HG02870 (cell line): ENCODE results near the gene IZUMO3.
"Not testable (repeated sequence)": the region's sequence is repeated elsewhere in the genome, so short reads cannot be mapped to it uniquely, and the experiment has no call there.

Source experiments
- ATAC-seq: cut with Tn5 transposase; IDR thresholded peaks from one replicate; pipeline ENCODE4 v1.9.1; 2021; ENCODE audit warnings: mild to moderate bottlenecking, moderate library complexity; ENCODE audit not compliant: unreplicated experiment

IZUMO3 gene

GRCh38 chr9:24545847-24546522 is at the start of gene IZUMO3:
Gene IZUMO3, minus strand, starts transcription at chr9:24545897. Its CDS starts 248 bp downstream, at chr9:24545649.
- no peak for ATAC-seq

GRCh38 chr9:24594234-24594850 is 48.6 kb upstream of the IZUMO3 start:
- no peak for ATAC-seq

DNA sequence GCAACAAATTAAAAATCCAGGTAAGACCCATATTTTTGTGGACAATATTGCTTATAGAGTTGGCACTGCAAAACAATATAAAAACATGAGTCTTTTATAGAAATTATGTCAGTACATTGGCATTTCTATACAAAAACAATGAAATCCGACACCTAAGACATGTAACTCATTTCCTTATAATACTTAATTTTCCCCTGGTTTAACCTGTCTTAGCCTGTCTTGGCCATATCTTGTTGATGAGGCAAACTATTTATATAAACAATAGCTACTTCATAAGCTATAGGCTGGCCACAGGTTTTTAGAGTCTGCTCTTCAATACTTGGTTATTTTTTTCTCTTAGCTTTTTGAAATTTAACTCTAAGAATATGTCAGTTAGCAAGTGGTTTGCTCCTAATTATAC is 44.7 kb upstream of the IZUMO3 start:
- ATAC-seq, result no peak

DNA sequence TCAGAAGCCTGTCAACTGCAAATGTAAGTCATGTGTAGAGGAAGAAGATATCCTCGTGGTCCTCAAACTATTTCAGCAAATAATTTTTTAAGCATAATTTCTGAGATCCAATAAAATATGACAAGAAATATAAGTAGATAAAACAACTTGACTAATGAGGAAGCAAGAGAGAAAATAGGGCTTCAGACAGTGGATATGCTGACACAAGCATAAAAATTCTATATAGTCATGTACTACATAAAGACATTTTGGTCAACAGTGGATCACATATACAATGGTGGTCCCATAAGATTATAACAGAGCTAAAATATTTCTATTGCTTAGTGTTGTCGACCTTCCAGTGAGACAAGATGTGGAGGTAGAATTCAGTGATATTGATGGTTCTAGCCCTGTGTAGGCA is 42.2 kb upstream of the IZUMO3 start:
- ATAC-seq, result no peak

- no peak for ATAC-seq
Measured at GRCh38 chr9:24582146-24583126, 36.7 kb upstream of the IZUMO3 start.

- not testable (repeated sequence) for ATAC-seq
Measured at GRCh38 chr9:24580005-24580404, 34.3 kb upstream of the IZUMO3 start.

DNA sequence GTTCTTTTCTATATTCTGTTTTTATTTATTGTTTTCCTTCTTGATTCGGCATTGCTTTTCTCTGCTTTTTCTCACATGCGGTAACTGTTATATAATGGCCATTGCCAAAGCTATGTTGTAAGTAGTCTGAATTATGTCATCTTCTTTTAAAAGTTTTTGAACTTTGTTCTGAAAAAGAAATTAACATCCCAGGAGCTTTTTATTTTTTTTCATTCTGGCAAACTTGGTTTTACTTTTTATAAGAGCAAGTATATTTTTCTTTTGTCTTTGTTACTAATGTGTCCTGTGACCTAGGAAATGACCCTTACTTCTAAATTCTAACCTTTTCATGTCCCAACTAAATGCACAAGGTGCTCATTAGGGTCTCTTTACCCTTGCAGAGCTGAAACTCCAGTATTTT is 26.7 kb upstream of the IZUMO3 start:
- ATAC-seq, result no peak

- ATAC-seq, result no peak
Measured at GRCh38 chr9:24561957-24562356, 16.3 kb upstream of the IZUMO3 start.

- ATAC-seq, result no peak
Measured at GRCh38 chr9:24553183-24553552, 7.5 kb upstream of the IZUMO3 start.

- ATAC-seq, result no peak
Measured at GRCh38 chr9:24552526-24553182, 7.0 kb upstream of the IZUMO3 start.

GRCh38 chr9:24545285-24545684 is 412 bp downstream of the IZUMO3 start:
- no peak for ATAC-seq

- ATAC-seq, result no peak
Measured at GRCh38 chr9:24518545-24518944, 27.2 kb downstream of the IZUMO3 start.

- no peak for ATAC-seq
Measured at GRCh38 chr9:24516463-24516862, 29.2 kb downstream of the IZUMO3 start.

DNA sequence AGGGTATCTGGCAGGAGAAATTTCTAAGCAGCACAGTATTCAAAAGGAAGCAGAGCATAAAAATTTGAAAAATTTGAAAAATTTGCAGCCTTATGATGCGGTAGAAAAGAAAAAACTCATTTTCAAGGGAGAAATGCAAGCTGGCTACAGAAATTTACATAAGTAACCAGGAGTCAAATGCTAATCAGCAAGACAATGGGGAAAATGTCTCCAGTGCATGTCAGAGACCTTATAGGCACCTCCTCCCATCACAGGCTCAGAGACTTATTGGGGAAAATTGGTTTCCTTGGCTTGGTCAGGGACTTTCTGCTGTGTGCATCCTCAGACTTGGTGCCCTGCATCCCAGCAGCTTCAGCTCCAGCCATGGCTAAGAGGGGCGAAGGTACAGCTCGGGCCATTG is 35.8 kb downstream of the IZUMO3 start:
- ATAC-seq, result no peak

- ATAC-seq, result no peak
Measured at GRCh38 chr9:24504521-24504920, 41.2 kb downstream of the IZUMO3 start.

GRCh38 chr9:24502206-24502937 is 43.3 kb downstream of the IZUMO3 start:
- ATAC-seq, result no peak

DNA sequence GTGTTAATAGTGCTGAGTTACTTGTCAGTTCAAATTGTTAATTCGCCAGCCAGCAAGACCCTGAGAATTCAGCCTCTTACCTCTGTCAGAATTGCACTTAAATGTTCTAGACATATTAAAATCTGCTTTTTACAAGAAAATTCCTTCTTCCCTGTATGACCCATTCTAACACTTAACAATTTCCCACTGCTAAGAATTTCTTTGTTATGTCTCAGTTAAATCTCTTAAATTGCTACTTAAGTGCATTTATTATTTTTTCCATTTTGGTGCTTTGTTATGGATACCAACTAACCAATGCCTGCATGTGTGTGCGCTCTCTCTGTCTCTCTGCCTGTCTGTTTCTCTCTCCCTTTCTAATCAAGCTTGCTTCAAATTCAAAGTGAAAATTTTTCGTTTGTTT is 44.9 kb downstream of the IZUMO3 start:
- ATAC-seq, result no peak

DNA sequence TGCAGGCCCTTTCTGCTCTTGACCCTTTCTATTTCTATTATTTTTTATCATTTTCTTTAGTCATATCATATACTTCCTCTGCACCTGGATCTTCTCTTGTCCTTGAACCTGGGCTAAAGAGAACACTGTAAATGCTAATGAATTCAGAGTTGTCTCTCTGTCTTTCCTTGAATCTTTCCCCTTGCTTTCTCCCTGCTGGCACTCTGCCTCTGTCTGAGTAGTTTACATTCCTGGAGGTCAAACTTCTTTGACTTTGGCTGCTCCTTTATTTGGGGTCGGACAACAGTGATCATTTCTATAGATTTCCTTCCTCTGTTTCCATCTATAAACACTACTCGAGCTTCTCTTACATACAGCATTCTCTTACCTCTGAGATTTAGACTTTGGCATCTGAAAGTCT is 47.1 kb downstream of the IZUMO3 start:
- ATAC-seq, result no peak

DNA sequence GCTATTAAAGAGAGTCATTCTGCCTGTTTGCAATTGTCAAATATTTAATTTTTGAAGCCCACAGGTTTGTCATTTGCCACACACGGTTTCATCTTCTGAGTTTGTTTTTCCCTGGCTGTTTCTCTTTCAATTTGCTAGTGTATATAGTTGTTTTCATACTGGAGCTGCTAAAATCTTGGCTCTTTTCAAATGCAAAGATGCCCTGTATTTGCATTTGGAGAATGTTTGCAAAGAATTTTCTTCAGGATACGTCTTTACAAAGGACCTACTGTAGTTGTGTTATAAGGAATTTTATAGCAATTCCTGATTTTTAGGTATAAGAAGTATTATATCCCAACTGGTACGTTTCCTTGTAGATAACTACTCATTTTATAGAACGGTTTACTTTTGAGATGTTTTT is 48.0 kb downstream of the IZUMO3 start:
- ATAC-seq, result no peak
